Type B pancreatic cell (in vitro differentiated cells): ENCODE data around the gene FEV. TPM values are rescaled to one million over a fixed set of nuclear protein-coding genes. Genes with fewer than 3 reads are reported as not detected.

Experiments
- DNase-seq: peaks from one replicate; pipeline ENCODE4 v3.0.0; 2021; ENCODE audit warnings: mixed read lengths; ENCODE audit not compliant: unreplicated experiment; ENCODE audit errors: extremely low spot score
- H3K27ac Mint-ChIP-seq: 2 replicates; pipeline ENCODE4 v1.8.0; 2021; ENCODE audit warnings: mild to moderate bottlenecking, mixed read lengths
- H3K27me3 Mint-ChIP-seq: 2 replicates; pipeline ENCODE4 v1.8.0; 2021; ENCODE audit warnings: mixed read lengths
- H3K36me3 Mint-ChIP-seq: 2 replicates; pipeline ENCODE4 v1.8.0; 2021; ENCODE audit warnings: mixed read lengths
- H3K4me1 Mint-ChIP-seq: one replicate; pipeline ENCODE4 v1.8.0; 2021; ENCODE audit warnings: mixed read lengths; ENCODE audit not compliant: unreplicated experiment
- H3K4me3 Mint-ChIP-seq: 2 replicates; pipeline ENCODE4 v1.8.0; 2021; ENCODE audit warnings: mild to moderate bottlenecking, mixed read lengths
- H3K9me3 Mint-ChIP-seq: 2 replicates; pipeline ENCODE4 v1.8.0; 2021; ENCODE audit warnings: mixed read lengths
- CTCF ChIP-seq: fragments of 200-600 bp; sonication (generic); conservative IDR thresholded peaks from 2 replicates; pipeline ENCODE4 v1.5.0; 2021; ENCODE audit warnings: antibody characterized with exemption, mild to moderate bottlenecking
- total RNA-seq: library from RNA; stranded (reverse); gene quantifications from 2 replicates; pipeline ENCODE4 v1.2.1, GENCODE V29; 2021; ENCODE audit warnings: low replicate concordance

The FEV gene
- total RNA-seq, 1 donor from 2014 or later, result 12.5 TPM

DNA sequence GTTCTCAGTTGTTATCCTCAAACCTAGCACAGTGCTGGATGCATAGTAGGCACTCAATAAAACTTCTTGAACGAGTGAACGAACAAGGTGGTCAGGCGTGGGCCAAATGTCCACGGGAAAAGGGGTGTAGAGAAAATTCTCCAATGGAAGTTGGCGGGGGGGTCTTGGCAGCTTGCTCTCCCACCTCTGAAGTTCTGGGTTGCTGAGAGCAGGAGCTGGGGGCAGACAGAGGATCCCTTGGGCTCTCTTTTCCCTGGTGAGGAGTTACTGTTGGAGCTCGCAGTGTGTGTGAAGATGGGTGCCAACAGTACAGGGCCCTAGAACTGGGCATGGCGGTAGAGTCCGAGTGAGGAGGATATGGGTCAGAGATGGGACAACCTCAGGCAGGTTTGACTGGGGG lies 10.6 kb upstream of the FEV start:
- Mint-ChIP-seq H3K4me3 (peak overlapping the region; percentile 79), H3K36me3 (no peaks in the 10 kb centered on the region), H3K27me3 (peaks cover 89% of the 10 kb centered on the region), H3K4me1 (peaks cover 5% of the 10 kb centered on the region), H3K27ac (no peak overlapping the region), H3K9me3 (no peaks in the 10 kb centered on the region)
- TF ChIP-seq CTCF, result no peak
- DNase-seq, result no peak

DNA sequence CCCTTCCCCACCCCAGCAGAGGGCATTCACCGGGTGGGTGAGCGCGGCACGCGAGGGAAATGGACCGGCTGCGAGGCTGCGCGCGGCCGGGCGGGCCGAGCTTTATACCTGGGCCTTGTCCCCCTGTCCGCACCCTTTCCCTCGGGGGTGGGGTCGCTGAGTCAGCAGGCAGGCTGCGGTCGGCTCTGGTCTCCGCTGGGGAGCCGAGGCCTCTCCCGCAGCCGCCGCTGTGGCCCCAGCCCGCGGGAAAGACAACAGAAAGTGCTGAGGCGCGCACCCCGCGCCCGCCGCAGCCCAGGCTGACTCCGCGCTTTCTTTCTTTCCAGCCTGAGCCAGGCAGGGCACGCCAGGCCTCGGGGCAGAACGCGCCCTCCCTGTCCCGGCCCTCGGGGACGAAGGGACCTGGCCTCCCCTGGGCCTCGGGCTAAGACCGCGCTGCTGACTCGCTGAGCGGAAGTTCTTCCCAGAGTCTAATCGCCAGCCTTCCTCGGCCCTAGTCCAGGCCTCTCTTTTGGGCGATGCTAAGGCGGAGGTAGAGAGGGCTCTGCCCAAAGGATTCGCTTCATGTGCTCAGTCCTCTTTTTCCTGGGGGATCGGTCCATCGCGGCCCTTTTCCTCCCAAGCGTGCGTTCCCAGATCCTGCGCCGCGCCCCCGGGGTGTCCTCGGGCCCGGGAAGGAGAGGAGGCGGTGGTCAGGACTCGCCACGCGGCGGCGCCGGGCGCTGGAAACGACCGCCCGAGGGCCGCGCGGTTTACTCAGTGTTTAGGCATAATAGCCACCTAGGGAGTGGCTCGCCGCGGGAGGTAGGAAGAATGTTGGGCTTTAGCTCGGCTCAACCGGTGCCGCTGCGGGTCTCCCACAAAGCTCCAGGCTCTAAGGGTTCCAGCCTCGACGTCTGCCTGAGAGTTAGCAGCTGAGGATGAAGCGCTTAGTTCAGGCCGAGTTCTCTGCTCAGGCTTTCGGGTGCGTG lies 8.6 kb upstream of the FEV start, which contains the start of gene CRYBA2:
Gene CRYBA2 (minus strand): TSS at position 78 of the 971 bp plus-strand sequence. CDS start 246 bp downstream, outside the sequence.
- Mint-ChIP-seq H3K4me3 (peak within 1 kb of the TSS; percentile 63), H3K27me3 (peaks cover 91% of the 10 kb centered on the region), H3K4me1 (no peaks in the 10 kb centered on the region), H3K36me3 (no peaks in the 10 kb centered on the region), H3K9me3 (no peaks in the 10 kb centered on the region), H3K27ac (peak within 1 kb of the TSS; percentile 58)
- peak; percentile 71 for DNase-seq
- TF ChIP-seq CTCF, result no peak

GRCh38 chr2:218992703-218993344 lies 7.8 kb upstream of the FEV start:
- no peak for TF ChIP-seq CTCF
- no peak for DNase-seq
- Mint-ChIP-seq H3K27ac (no peak overlapping the region), H3K9me3 (no peaks in the 10 kb centered on the region), H3K4me1 (no peaks in the 10 kb centered on the region), H3K27me3 (peaks cover 91% of the 10 kb centered on the region), H3K36me3 (no peaks in the 10 kb centered on the region), H3K4me3 (no peak overlapping the region)

- Mint-ChIP-seq H3K27ac (no peak overlapping the region), H3K27me3 (peaks cover 91% of the 10 kb centered on the region), H3K36me3 (no peaks in the 10 kb centered on the region), H3K9me3 (no peaks in the 10 kb centered on the region), H3K4me1 (no peaks in the 10 kb centered on the region), H3K4me3 (no peak overlapping the region)
- no peak for DNase-seq
- no peak for TF ChIP-seq CTCF
These were observed 7.2 kb upstream of the FEV start for GRCh38 chr2:218992196-218992595.

- peak overlapping the region; percentile 39 for H3K4me3 Mint-ChIP-seq
- DNase-seq, result no peak
- TF ChIP-seq CTCF, result no peak
- no peaks in the 10 kb centered on the region for H3K9me3 Mint-ChIP-seq
- no peaks in the 10 kb centered on the region for H3K4me1 Mint-ChIP-seq
- H3K27me3 Mint-ChIP-seq, result peaks cover 92% of the 10 kb centered on the region
- H3K27ac Mint-ChIP-seq, result peak overlapping the region; percentile 20
- H3K36me3 Mint-ChIP-seq, result no peaks in the 10 kb centered on the region
These were observed 6.7 kb upstream of the FEV start for GRCh38 chr2:218991674-218992168.
